KBM-7 (cell line): ENCODE data around the gene ZBTB16.

Experiments
- DNase-seq: peaks from one replicate; pipeline ENCODE4 v3.0.0-alpha.2; 2015
- in situ Hi-C: fragments of 300-500 bp; cut with MboI; formaldehyde crosslinking; loops from 2 replicates; pipeline ENCODE4 v1.14.3; 2020; ENCODE audit warnings: low sequenced_read_pairs, low pct_unique_long_range_greater_than_20kb, mixed read lengths

The ZBTB16 gene

DNA sequence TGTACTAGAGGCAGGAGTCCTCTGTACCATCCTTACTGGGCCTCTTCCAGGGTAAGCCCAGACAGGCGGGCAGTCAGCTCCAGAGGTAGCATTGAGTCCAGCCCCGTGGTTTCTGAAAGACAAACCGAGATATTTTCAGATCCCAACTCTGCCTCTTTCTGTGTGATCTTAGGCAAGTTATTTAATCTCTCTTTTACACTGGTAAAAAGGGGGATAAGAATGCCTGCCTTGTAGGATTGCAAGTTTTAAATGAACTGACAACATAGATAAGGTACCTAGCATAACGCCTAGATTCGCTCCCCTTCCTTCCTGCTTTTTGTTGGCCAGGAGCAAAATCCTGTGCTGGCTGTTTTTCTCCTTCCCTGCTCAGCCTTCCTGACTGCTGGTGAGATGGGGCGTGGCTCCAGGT, 180.2 kb downstream of the ZBTB16 start:
- in situ Hi-C loops, result no loop called here
- DNase-seq, result no peak

DNA sequence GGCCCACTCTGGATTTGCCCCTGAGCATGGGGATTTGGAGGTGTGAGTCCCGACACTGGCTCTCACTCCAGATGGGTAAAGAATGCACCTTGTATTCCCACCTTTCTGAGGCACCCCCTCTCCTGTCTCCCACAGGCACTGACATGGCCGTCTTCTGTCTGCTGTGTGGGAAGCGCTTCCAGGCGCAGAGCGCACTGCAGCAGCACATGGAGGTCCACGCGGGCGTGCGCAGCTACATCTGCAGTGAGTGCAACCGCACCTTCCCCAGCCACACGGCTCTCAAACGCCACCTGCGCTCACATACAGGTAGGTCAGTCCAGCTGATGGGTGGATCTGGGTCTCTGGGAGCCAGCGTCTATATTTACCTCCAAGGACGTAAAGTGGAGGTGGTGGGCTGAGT, 182.5 kb downstream of the ZBTB16 start:
- no peak for DNase-seq
- in situ Hi-C loops, result no loop called here

DNA sequence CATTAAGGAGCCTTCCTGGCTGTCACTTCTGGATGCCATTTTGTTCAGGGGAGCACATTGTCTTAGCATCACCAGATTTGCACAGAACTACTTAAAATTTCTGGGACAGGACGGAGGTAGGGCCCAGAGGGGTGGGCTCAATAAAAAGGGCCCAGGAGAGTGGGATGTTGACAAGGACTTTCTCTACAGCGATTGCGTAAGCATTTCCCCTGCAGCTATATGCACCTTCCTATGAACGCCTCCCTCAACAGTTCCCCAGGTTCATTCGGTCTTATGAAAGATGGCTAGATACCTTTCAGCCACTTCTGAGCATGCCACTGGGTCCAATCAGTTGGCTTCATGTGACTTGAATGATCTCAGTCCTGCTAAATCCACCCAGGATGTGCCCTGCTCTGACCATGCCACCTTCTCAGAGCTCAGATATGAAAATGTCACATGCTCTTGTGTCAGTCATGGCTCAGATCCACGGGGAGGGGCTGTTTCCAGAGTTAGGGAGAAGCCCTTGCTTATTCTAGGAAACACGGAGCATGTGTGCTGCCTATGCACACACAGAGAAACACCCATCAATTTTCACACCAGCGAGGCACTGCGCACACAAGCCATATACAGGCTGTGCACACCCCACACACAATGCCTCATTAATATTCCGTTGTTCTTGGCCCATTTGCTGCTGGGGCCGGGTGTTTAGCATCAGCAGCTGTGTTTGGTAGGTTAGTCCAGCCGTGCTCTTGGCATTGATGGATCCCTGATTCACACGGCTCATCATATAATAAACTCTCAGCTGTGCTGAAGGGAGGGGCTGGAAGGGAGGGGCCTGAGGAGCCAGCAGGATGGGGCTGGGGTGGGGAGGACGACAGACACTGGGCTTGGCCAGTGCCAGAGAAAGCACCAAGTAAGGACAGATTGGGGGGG, 184.2 kb downstream of the ZBTB16 start:
- in situ Hi-C loops, result no loop called here

DNA sequence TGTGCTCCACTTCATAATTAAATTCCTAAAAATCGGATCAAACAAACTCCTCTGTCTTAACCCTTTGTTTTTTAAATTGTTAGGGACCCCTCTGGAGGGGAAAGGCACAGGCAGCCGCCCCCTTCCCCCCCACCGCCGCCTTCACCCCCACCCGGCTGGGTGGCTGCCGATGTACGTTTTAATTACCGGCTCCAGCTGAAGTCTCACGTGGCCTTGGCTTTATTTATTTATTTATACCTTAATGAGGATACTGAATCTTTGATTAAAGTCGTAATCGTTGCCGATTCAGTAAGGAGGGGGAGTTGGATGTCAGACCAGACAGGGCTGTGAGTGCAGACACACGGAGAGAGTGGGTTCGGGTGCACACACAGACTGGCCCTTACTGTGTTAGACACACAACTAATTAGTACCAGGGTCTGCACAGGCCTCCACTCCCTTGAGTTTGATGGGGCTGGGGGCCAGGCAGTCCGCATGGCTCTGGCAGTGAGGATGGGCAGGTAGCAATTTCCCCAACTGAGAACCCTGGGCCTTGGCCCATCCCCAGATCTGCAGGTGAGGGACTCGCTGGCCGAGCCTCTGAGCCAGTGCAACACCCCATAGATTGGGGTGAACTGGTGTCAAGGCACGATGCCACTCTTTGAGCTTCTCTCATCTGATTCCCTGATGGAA, 185.3 kb downstream of the ZBTB16 start:
- in situ Hi-C loops, result no loop called here
- no peak for DNase-seq

More for the DNA sequence above, 184.2 kb downstream of the ZBTB16 start:
- DNase-seq, result no peak

DNA sequence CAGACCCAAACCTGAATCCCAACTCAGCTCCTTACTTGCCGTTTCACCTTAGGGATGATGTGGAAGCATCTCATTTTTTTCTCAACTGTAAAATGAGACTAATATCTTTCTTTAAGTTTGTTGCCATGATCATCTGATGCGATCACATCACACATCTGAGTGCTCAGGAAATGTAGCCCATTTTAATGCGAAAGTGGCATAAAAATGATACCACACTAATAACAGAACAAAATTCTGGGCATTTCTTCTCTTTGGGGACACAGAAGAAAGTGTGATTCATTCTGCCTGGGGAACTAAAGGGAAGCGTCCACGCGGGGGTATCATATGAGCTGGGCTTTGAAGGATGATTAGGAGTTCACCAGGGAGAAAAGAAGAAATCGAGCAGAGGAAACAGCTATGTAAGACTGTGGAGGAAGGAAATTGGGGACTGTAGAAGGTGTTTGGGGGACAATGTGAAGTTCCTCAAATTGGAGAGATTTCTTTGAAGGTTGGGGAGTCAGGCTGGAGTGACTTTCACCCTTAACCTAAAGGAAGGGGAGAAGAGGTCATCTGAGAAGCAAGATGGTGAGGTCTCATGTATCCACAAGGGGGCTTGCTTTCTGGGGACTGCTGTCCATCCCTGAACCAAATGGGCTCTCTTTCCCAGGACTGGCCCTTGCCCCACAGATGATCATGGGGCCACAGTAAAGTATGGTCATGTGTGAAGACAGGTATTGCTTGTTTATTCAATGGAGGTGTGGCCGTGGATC, 187.0 kb downstream of the ZBTB16 start:
- no peak for DNase-seq
- in situ Hi-C loops, result no loop called here

DNA sequence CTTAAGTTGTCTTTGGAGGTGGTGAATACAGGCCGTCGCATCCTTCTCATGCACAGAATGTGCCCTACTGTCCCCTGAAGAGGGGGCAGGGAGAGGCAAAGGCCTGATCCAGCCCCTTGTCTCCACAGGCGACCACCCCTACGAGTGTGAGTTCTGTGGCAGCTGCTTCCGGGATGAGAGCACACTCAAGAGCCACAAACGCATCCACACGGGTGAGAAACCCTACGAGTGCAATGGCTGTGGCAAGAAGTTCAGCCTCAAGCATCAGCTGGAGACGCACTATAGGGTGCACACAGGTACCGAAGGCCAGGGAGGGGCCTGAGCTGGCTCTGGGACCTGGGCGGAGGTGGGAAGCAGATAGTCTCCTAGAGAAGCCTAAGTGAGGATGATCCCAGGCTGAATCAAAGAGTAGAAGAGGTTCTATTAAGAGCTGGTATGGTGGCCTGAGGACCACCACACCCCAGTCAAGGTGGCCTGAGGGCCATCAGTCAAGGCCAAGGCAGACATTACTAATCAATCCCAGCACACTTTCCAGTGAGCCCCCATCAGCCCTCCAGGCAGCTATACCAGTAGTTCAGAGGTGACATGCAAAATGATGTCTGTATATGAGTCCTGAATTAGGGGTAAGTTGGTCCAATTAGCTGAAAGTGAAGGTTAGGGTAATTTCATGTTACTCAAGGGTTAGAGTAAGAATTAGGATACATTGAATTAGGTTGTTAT, 187.7 kb downstream of the ZBTB16 start:
- in situ Hi-C loops, result no loop called here
- no peak for DNase-seq

DNA sequence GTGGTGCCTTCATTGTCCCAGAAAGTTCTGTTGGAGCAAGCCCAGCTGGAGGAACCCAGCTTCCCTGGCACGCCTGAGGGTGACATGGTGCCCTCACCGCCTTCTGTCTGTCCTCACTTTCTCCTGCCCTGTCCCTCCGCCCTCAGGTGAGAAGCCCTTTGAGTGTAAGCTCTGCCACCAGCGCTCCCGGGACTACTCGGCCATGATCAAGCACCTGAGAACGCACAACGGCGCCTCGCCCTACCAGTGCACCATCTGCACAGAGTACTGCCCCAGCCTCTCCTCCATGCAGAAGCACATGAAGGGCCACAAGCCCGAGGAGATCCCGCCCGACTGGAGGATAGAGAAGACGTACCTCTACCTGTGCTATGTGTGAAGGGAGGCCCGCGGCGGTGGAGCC, 190.7 kb downstream of the ZBTB16 start:
- no peak for DNase-seq
- in situ Hi-C loops, result no loop called here

DNA sequence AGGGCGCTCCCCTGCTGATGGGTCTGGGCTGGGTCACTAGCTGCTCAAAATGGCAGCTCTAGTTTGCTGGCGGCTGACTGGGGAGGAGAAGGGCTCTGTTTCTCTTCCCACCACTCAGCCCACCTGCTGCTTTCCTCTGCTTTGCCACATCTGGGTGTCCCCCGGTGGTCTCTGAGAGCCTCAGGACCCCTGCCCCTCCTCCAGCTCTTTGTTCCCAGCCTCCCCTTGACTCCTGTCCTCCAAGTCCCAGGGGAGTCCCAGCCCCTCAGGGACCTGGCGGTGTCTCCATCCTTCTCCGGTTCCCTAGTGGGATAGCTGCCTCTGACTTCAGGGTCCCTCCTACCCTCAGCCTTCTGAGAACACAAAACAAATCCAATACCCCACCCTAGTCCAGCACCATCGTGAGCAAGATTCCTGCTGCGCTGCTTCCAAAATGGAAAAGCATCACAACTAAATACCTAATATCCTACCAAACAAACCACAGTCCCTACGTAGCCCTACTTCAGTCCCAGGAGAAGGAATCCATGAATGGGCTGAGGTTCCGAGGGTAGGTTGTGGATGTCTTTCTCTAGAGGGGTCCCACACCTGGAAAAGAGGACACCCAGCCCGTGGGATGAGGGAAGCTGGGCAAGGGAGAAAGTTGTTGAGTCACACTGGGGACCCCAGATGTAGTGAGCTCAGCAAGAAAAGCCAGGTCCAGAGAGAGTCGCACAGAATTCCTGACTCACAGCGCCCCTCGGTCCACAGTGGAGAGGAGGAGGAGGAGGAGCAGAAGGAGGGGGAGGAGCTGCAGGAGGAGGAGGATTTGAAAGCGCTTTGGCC, 191.7 kb downstream of the ZBTB16 start:
- DNase-seq, result no peak
- in situ Hi-C loops, result no loop called here

DNA sequence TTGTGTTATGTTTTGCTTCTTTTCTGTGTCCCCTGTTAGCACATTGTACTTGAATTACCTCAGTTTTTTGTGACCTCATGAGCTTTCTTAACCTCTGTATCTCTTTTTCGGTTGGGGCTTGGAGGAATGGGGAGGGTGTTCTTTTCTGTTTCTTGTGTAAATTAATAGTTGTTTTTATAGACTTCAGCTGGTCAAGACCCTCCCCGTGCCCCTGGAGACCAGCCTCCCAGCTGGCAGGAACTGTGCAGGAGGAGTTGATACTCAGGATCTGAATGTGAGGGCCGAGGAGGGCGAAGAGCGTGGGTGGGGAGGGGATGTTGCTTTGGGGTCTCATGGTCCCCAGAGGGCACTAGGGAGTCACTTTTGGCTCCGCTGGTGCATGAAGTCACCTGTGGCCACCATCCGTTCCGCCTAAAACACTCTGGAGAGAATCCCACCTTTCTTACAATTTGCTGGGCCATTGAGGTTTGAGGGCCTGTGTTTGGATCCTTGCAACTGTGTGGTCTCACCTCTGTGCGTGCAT, 192.4 kb downstream of the ZBTB16 start:
- no peak for DNase-seq
- in situ Hi-C loops, result no loop called here

DNA sequence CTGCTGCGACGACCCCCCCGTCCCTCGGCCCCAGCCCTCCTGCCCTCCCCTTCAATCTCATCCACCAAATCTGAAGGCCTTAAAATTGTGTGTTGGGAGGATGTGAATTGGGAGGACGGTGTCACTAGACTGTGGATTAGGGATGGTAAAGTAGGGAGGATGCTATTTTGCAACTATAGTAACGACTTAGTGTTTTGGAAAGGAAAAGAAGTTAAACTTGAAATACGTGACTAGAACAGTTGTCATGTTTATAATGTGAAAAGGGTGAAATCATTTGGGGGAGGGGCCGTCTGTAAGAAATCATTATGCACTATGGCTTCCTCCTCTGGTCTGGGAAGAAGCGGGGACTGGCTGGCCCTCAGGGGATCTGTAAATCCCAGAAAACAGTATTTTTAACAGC, 193.3 kb downstream of the ZBTB16 start:
- DNase-seq, result no peak
- in situ Hi-C loops, result no loop called here

DNA sequence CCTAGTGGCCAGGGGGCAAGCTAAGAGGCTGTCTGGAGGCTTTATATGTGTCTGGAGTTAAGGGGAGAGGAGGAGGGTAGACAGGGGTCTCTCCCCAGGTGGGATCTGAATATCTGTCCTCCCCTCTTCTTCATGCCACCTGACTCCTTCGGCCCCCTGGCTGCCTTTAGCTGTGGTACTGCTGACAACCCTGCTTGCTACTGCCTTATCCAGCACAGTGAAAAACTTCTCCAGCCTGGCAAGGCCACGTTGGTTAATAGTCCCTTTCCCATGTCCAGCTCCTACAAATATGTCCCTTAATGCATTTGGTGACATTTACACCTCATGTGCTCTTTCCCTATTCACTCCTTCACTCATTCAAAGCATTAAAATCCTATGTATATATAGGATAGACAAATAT, 194.3 kb downstream of the ZBTB16 start:
- in situ Hi-C loops, result no loop called here
- no peak for DNase-seq

DNA sequence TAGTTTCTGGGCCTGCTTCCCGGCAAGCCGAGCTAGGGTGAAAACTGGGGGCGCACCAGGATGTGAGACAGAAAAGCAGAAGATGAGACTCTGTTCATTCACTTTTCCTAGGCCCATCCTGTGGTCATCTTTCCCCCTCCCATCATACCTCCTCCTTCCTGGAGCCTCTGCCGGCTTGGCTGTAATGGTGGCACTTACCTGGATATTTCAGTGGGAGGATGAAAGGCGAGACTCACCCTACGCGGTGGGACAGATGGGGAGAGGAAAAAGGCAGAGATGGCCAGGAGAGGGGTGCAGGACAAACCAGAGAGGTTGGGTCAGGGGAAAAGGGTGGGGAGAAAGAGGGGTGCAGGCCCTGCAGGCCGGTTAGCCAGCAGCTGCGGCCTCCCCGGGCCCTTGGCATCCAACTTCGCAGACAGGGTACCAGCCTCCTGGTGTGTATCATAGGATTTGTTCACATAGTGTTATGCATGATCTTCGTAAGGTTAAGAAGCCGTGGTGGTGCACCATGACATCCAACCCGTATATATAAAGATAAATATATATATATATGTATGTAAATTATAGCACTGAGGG, 195.1 kb downstream of the ZBTB16 start:
- DNase-seq, result no peak
- in situ Hi-C loops, result no loop called here

DNA sequence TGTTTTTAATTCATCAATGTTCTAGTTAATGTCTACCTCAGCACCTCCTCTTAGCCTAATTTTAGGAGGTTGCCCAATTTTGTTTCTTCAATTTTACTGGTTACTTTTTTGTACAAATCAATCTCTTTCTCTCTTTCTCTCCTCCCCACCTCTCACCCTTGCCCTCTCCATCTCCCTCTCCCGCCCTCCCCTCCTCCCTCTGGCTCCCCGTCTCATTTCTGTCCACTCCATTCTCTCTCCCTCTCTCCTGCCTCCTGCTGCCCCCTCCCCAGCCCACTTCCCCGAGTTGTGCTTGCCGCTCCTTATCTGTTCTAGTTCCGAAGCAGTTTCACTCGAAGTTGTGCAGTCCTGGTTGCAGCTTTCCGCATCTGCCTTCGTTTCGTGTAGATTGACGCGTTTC, 195.8 kb downstream of the ZBTB16 start:
- in situ Hi-C loops, result no loop called here
- no peak for DNase-seq

DNA sequence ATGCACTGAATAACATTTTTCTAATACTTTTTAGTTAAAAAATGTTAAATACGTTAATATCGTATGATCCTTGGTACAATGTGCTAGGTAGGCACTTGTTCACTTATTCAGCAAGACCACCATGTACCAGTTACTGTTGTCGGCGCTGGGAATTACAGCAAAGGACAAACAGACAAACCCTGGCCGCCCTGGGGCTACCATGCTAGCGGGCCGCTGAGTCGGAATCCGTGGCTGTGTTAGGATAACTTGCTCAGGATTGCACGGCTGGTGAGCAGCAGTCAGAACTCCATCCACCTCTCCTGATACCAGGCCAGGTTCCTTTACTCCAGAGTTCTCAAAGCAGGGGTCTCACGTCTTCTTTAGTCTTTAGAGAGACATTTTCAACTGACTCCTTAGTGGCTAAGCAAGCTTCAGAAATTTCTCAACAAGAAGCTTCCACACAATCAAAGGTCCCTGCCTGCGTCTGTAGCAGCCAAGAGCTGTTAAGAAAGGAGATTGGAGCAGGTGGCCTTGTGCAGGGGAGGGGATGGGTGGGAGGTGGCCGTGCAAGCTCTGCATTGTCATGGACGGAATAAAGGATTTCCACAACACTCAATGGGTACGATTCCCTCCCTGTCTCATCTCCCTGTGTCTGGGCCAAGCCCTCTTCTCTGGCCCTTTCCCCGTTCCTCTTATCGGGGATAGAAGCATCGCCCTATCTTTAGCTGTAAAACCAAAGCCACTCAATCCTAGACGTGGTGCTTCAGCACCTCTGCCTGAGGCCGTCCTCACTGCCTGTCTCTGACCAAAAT, 196.9 kb downstream of the ZBTB16 start:
- in situ Hi-C loops, result no loop called here
- no peak for DNase-seq

DNA sequence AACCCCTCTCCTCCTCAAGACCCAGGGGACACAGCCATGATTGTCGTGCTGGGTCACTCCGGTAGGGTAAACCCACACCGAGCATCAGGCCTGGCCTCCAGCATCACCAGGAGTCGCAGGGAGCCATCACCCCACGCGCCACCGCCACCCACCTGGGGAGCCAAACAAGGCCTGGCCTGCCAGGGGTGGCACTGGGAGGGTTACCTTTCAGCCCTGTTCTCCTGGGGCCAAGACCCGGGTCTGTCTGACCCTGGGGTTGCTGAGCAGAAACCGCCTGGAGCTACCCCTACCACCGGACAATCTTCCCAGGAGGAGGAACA, 197.4 kb downstream of the ZBTB16 start:
- in situ Hi-C loops, result no loop called here
- no peak for DNase-seq

DNA sequence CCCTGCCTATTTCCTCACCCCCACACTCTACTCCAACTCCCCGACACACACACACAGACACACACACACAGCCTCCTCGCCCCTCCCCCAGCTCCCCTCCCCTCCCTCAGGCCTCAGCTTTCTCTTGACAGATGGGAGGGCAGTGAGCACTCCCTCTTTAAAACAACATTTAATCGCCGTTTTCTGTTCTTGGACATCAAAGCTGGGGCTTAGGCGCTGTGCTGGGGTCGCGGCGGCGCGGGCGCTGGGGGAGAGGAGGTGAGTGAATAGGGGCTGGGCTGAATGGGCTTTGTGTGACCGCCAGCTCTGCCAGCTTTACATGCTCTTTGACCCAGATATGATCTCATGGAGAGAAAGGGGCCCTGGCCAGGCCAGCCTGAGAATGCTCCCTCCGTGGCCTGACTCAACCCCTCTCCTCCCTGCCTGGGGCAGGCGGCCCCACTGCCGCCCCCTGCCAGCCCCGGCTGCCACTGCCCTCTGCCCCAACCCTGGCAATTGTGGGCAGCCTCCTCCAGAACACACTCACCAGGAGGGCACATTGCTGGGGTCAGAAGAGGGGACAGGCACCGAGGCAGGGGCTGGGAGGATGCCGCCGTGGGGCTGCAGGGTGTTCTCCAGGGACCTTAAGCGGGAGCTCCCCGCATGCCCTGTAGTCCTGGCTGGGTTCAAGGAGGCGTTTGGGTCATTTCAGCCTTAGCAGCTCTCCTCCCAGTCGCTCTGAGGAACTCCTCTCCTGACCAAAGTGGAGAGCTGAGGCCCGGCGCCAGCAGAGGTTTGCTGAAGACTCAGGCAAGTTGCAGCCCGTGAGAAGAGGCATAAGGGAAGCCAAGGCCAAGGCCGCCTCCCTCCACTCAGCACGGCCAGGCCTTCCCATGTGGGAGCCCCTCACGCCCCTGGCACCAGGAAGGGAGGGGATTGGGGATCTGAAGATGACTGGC, 198.4 kb downstream of the ZBTB16 start:
- no peak for DNase-seq
- in situ Hi-C loops, result no loop called here
